K562 (cell line): ENCODE data around the gene NOTCH1. TPM values are rescaled to one million over a fixed set of nuclear protein-coding genes. Genes with fewer than 3 reads are reported as not detected.

ENCODE experiments used
- CHAMP1 ChIP-seq: fragments of 450-650 bp; IDR thresholded peaks from 2 replicates; pipeline ENCODE4 v1.6.1; 2016; ENCODE audit warnings: mild to moderate bottlenecking
- CSDE1 ChIP-seq, 2 experiments: fragments of 450-650 bp; IDR thresholded peaks; 2 replicates each; pipeline ENCODE4 v1.6.1; 2016; ENCODE audit warnings: mild to moderate bottlenecking in 1 of 2
- EP300 ChIP-seq: IDR thresholded peaks from 2 replicates; pipeline ENCODE4 v1.6.1; 2012; ENCODE audit warnings: low read length, improper control_type of control experiment
- ETS2 ChIP-seq: IDR thresholded peaks from 2 replicates; pipeline ENCODE4 v1.6.1; 2016; ENCODE audit warnings: borderline replicate concordance, missing genetic modification characterization, mild to moderate bottlenecking, moderate library complexity, missing compliant biosample characterization; ENCODE audit not compliant: poor library complexity, severe bottlenecking
- GABPB1 ChIP-seq: sonication (generic); formaldehyde crosslinking; IDR thresholded peaks from 2 replicates; pipeline ENCODE4 v1.8.0; 2022; ENCODE audit warnings: mild to moderate bottlenecking, missing genetic modification reagents
- GTF2B ChIP-seq: IDR thresholded peaks from 2 replicates; pipeline ENCODE4 v1.6.1; 2011; ENCODE audit not compliant: insufficient read length; ENCODE audit errors: extremely low read depth
- MBD2 ChIP-seq: sonication (generic); IDR thresholded peaks from 2 replicates; pipeline ENCODE4 v1.6.1; 2016; ENCODE audit warnings: low read depth, borderline replicate concordance
- PCBP1 ChIP-seq: fragments of 200-400 bp; formaldehyde crosslinking; IDR thresholded peaks from 2 replicates; pipeline ENCODE4 v1.6.1; 2018; ENCODE audit warnings: mild to moderate bottlenecking, low read depth, low read length; ENCODE audit not compliant: poor library complexity, severe bottlenecking
- SNAPC5 ChIP-seq: fragments of 250-450 bp; sonication (Bioruptor Pico); IDR thresholded peaks from 2 replicates; pipeline ENCODE4 v1.8.0; 2021; ENCODE audit warnings: moderate library complexity, mild to moderate bottlenecking, inconsistent platforms
- SRSF3 ChIP-seq: fragments of 200-400 bp; formaldehyde crosslinking; IDR thresholded peaks from 2 replicates; pipeline ENCODE4 v1.6.1; 2016; ENCODE audit warnings: mild to moderate bottlenecking, low read length, moderate library complexity; ENCODE audit not compliant: insufficient read depth
- TOE1 ChIP-seq, 2 experiments: fragments of 450-650 bp in 1 of 2; sonication (generic) in 1 of 2; formaldehyde crosslinking in 1 of 2; IDR thresholded peaks; 2 replicates each; pipeline versions ENCODE4 v1.7.1 to v1.8.0; 2016 to 2022; ENCODE audit warnings: borderline replicate concordance in 2 of 2, mild to moderate bottlenecking in 2 of 2, antibody characterized with exemption in 1 of 2, inconsistent platforms in 1 of 2, low read depth in 1 of 2, missing genetic modification reagents in 1 of 2, moderate library complexity in 1 of 2
- VEZF1 ChIP-seq: fragments of 200-800 bp; sonication (Bioruptor generic); IDR thresholded peaks from 2 replicates; pipeline ENCODE4 v1.6.1; 2017; ENCODE audit warnings: missing genetic modification characterization, missing compliant biosample characterization
- ZBTB1 ChIP-seq: sonication (generic); formaldehyde crosslinking; IDR thresholded peaks from 2 replicates; pipeline ENCODE4 v1.8.1; 2023; ENCODE audit warnings: missing genetic modification reagents, low read depth, mild to moderate bottlenecking, borderline replicate concordance
- ZBTB2 ChIP-seq: fragments of 450-650 bp; IDR thresholded peaks from 2 replicates; pipeline ENCODE4 v1.6.1; 2016; ENCODE audit warnings: antibody characterized with exemption
- ZFP30 ChIP-seq: fragments of 250-450 bp; sonication (Bioruptor Pico); IDR thresholded peaks from 2 replicates; pipeline ENCODE4 v1.8.0; 2022; ENCODE audit warnings: moderate library complexity, mild to moderate bottlenecking, inconsistent platforms, borderline replicate concordance
- ZNF12 ChIP-seq: sonication (generic); formaldehyde crosslinking; IDR thresholded peaks from 2 replicates; pipeline ENCODE4 v1.4.0; 2020; ENCODE audit warnings: mild to moderate bottlenecking, missing genetic modification reagents
- ZNF274 ChIP-seq: IDR thresholded peaks from 2 replicates; pipeline ENCODE4 v1.6.1; 2011; ENCODE audit warnings: low read depth, mild to moderate bottlenecking, low read length, moderate library complexity, borderline replicate concordance
- ZNF347 ChIP-seq: fragments of 450-650 bp; formaldehyde crosslinking; IDR thresholded peaks from 2 replicates; pipeline ENCODE4 v1.4.0; 2020; ENCODE audit warnings: low read depth, mild to moderate bottlenecking, moderate library complexity
- ZNF444 ChIP-seq: fragments of 250-450 bp; sonication (Bioruptor Pico); IDR thresholded peaks from 2 replicates; pipeline ENCODE4 v1.4.0; 2020; ENCODE audit warnings: mild to moderate bottlenecking, moderate library complexity
- polyA plus RNA-seq, 8 experiments: library from polyadenylated mRNA; depleted of rRNA in 4 of 8; stranded (reverse) in 5 of 8; unstranded in 3 of 8; fragments of >200 nt; fragmentation: Nextera tagmentation in 2 of 8; fragmentation: Illumina TruSeq in 1 of 8; extraction: Ambion mirVana in 2 of 8; extraction: Trizol in 1 of 8; gene quantifications; 2 replicates each; pipeline versions ENCODE4 v1.2.1 to v1.2.3, GENCODE V29; 2011 to 2014; ENCODE audit warnings: inconsistent platforms in 1 of 8, missing spikeins in 1 of 8
- total RNA-seq, 7 experiments: library from RNA; depleted of rRNA in 6 of 7; stranded (reverse); fragments of >200 nt in 6 of 7; fragmentation: Illumina TruSeq in 2 of 7; extraction: Trizol in 2 of 7; gene quantifications; 2 replicates each; pipeline versions ENCODE4 v1.2.1 to v1.2.3, GENCODE V29; 2011 to 2021; ENCODE audit warnings: low replicate concordance in 1 of 7

NOTCH1 gene
- total and polyA plus RNA-seq, 9 of the 15 experiments (the other 6 are each of a cell fraction or from before 2014, with no cell fraction given), result 0.03 to 31.4 (median 2.3) TPM

GRCh38 chr9:136539427-136540421, 6.1 kb downstream of the NOTCH1 start (continued):
- TF ChIP-seq CHAMP1 (no peak), SRSF3 (no peak), CSDE1 (IDR thresholded peaks at IDR 0.05) (no peak), SNAPC5 (CRISPR knock-in tag) (no peak), EP300 (no peak), ZNF347 (CRISPR knock-in tag) (no peak), VEZF1 (CRISPR knock-in tag) (peak; percentile 49; the same call in 1 of the 2 replicates), ZBTB1 (no peak), MBD2 (no peak), ZNF12 (CRISPR knock-in tag) (no peak), TOE1 (IDR thresholded peaks at IDR 0.05; ENCODE audit: borderline replicate concordance) (peak; percentile 51; the same call in 1 of the 2 replicates), TOE1 (CRISPR knock-in tag; IDR thresholded peaks at IDR 0.05; ENCODE audit: borderline replicate concordance, low read depth) (no peak), PCBP1 (no peak), ZNF444 (no peak), ZBTB2 (no peak; the same call in 1 of the 2 replicates), GABPB1 (peak; percentile 20; the same call in 1 of the 2 replicates), ETS2 (peak; percentile 36), ZNF274 (no peak), ZFP30 (CRISPR knock-in tag) (no peak), GTF2B (no peak)
